OCI-LY7 (cell line): ENCODE measurements around the gene THEM5.

ENCODE experiments used
- CTCF ChIP-seq: fragments of 200-600 bp; sonication (generic); conservative IDR thresholded peaks from 2 replicates; pipeline ENCODE4 v1.5.1; 2014; ENCODE audit warnings: mild to moderate bottlenecking, antibody characterized with exemption, low read length, moderate library complexity, mixed read lengths
- EZH2phosphoT487 ChIP-seq: fragments of 200-600 bp; sonication (generic); IDR thresholded peaks from 2 replicates; pipeline ENCODE4 v1.6.1; 2018; ENCODE audit warnings: low read depth, borderline replicate concordance, mild to moderate bottlenecking, mixed run types, antibody characterized with exemption, low read length, moderate library complexity, mixed read lengths

GRCh38 chr1:151825204-151825603 is 28.3 kb downstream of the THEM5 start:
- TF ChIP-seq CTCF, result no peak
- no peak for TF ChIP-seq EZH2phosphoT487
